IMR-90 (cell line): ENCODE data around the gene POLE4. TPM values are rescaled to one million over a fixed set of nuclear protein-coding genes. Genes with fewer than 3 reads are reported as not detected.

ENCODE experiments used
- ATAC-seq: fragments of 200-7000 bp; cut with Tn5 transposase; 2 replicates; pipeline ENCODE4 v1.9.1; 2020; ENCODE audit warnings: low read depth, mild to moderate bottlenecking, moderate library complexity
- BruUV-seq: library from RNA; stranded (reverse); fragments of 400-500 nt; replicated peaks from 2 replicates; lab custom pipeline; 2021; lab: Mats Ljungman, UMichigan
- CTCF ChIA-PET: fragments of 300-600 bp; formaldehyde crosslinking; extraction: SDS; loops from one replicate; lab custom pipeline; 2021; ENCODE audit warnings: antibody characterized with exemption; lab: Yijun Ruan, JAX
- POLR2A ChIA-PET: fragments of 300-600 bp; sonication (Branson Sonifier 250); formaldehyde crosslinking; loops from one replicate; lab custom pipeline; 2022; ENCODE audit warnings: antibody characterized with exemption; ENCODE audit not compliant: unreplicated experiment; lab: Charles Lee
- DNase-seq: peaks from one replicate; pipeline ENCODE4 v3.0.0; 2013
- H2AFZ ChIP-seq: replicated peaks from 2 replicates; pipeline ENCODE3; 2013; ENCODE audit warnings: low read length, mild to moderate bottlenecking; ENCODE audit not compliant: poor library complexity
- H2AK5ac ChIP-seq: 2 replicates; pipeline ENCODE4 v1.6.1; 2013; ENCODE audit warnings: low read depth, low read length, inconsistent platforms
- H2AK9ac ChIP-seq: replicated peaks from 2 replicates; pipeline ENCODE3; 2013; ENCODE audit warnings: mild to moderate bottlenecking, low read depth, low read length, moderate library complexity; ENCODE audit not compliant: poor library complexity
- H2BK120ac ChIP-seq: 2 replicates; pipeline ENCODE4 v1.6.1; 2013; ENCODE audit warnings: low read depth, low read length, inconsistent platforms
- H2BK15ac ChIP-seq: 3 replicates; pipeline ENCODE4 v1.6.1; 2013; ENCODE audit warnings: low read depth, low read length, inconsistent platforms
- H2BK20ac ChIP-seq: 2 replicates; pipeline ENCODE4 v1.6.1; 2013; ENCODE audit warnings: low read depth, mild to moderate bottlenecking, inconsistent platforms, low read length, moderate library complexity
- H2BK5ac ChIP-seq: 2 replicates; pipeline ENCODE4 v1.6.1; 2013; ENCODE audit warnings: mild to moderate bottlenecking, low read depth, low read length, inconsistent platforms; ENCODE audit not compliant: poor library complexity, severe bottlenecking
- H3K14ac ChIP-seq: replicated peaks from 2 replicates; pipeline ENCODE4 v1.6.1; 2013; ENCODE audit warnings: low read depth, low read length, inconsistent platforms
- H3K18ac ChIP-seq: 2 replicates; pipeline ENCODE4 v1.6.1; 2013; ENCODE audit warnings: low read depth, low read length, control low read depth
- H3K23ac ChIP-seq: 2 replicates; pipeline ENCODE4 v1.6.1; 2013; ENCODE audit warnings: low read depth, low read length, inconsistent platforms
- H3K27ac ChIP-seq: 2 replicates; pipeline ENCODE4 v1.5.1; 2013; ENCODE audit warnings: mild to moderate bottlenecking, control low read depth, low read length; ENCODE audit not compliant: insufficient read depth
- H3K27me3 ChIP-seq: 2 replicates; pipeline ENCODE4 v1.6.1; 2013; ENCODE audit warnings: low read length; ENCODE audit not compliant: control insufficient read depth, insufficient read depth
- H3K36me3 ChIP-seq: 2 replicates; pipeline ENCODE4 v1.6.1; 2013; ENCODE audit warnings: low read length, mixed read lengths; ENCODE audit not compliant: control insufficient read depth, insufficient read depth
- H3K4ac ChIP-seq: 2 replicates; pipeline ENCODE4 v1.6.1; 2013; ENCODE audit warnings: low read depth, low read length, inconsistent platforms
- H3K4me1 ChIP-seq: 2 replicates; pipeline ENCODE4 v1.6.1; 2013; ENCODE audit warnings: low read length, mixed read lengths; ENCODE audit not compliant: control insufficient read depth, insufficient read depth
- H3K4me2 ChIP-seq: 2 replicates; pipeline ENCODE4 v1.6.1; 2013; ENCODE audit warnings: low read depth, mild to moderate bottlenecking, control low read depth, low read length, moderate library complexity
- H3K4me3 ChIP-seq: 2 replicates; pipeline ENCODE4 v1.5.1; 2013; ENCODE audit warnings: low read depth, mild to moderate bottlenecking, control low read depth, low read length, moderate library complexity; ENCODE audit not compliant: insufficient read depth
- H3K56ac ChIP-seq: 2 replicates; pipeline ENCODE4 v1.6.1; 2013; ENCODE audit warnings: low read length, inconsistent platforms; ENCODE audit not compliant: insufficient read depth; ENCODE audit errors: extremely low read depth
- H3K79me1 ChIP-seq, 2 experiments: 2 replicates each; pipeline ENCODE4 v1.6.1; 2013; ENCODE audit warnings: low read length in 2 of 2, inconsistent platforms in 1 of 2, low read depth in 1 of 2
- H3K9ac ChIP-seq: 2 replicates; pipeline ENCODE4 v1.6.1; 2013; ENCODE audit warnings: low read depth, low read length, control low read depth
- H3K9me1 ChIP-seq: 2 replicates; pipeline ENCODE4 v1.6.1; 2013; ENCODE audit warnings: low read length, inconsistent platforms; ENCODE audit not compliant: insufficient read depth
- H3K9me3 ChIP-seq: 2 replicates; pipeline ENCODE4 v1.6.1; 2013; ENCODE audit warnings: low read length; ENCODE audit not compliant: control insufficient read depth, insufficient read depth
- H4K20me1 ChIP-seq: 2 replicates; pipeline ENCODE4 v1.6.1; 2013; ENCODE audit warnings: low read length, inconsistent platforms; ENCODE audit not compliant: insufficient read depth
- H4K5ac ChIP-seq: 2 replicates; pipeline ENCODE4 v1.6.1; 2013; ENCODE audit warnings: mild to moderate bottlenecking, low read depth, low read length, control low read depth
- H4K8ac ChIP-seq, 2 experiments: 2 replicates each; pipeline ENCODE4 v1.6.1; 2013; ENCODE audit warnings: low read depth in 2 of 2, low read length in 2 of 2, control low read depth in 1 of 2, inconsistent platforms in 1 of 2
- H4K91ac ChIP-seq: 2 replicates; pipeline ENCODE4 v1.6.1; 2013; ENCODE audit warnings: low read depth, low read length, inconsistent platforms; ENCODE audit not compliant: insufficient read depth
- BHLHE40 ChIP-seq: fragments of 150-350 bp; IDR thresholded peaks from 2 replicates; pipeline ENCODE4 v1.6.1; 2016; ENCODE audit warnings: mild to moderate bottlenecking, low read depth, low read length
- CEBPB ChIP-seq: IDR thresholded peaks from 2 replicates; pipeline ENCODE4 v1.6.1; 2012; ENCODE audit warnings: low read depth, low read length, improper control_type of control experiment
- CHD1 ChIP-seq: IDR thresholded peaks from 2 replicates; pipeline ENCODE4 v1.6.1; 2012; ENCODE audit warnings: low read depth, low read length, improper control_type of control experiment
- CTCF ChIP-seq: conservative IDR thresholded peaks from 2 replicates; pipeline ENCODE4 v1.5.1; 2012; ENCODE audit warnings: mild to moderate bottlenecking, low read depth, low read length, improper control_type of control experiment
- ELK1 ChIP-seq: fragments of 150-350 bp; IDR thresholded peaks from 2 replicates; pipeline ENCODE4 v1.6.1; 2016; ENCODE audit warnings: low read depth, mild to moderate bottlenecking, low read length, moderate library complexity, borderline replicate concordance
- FOS ChIP-seq: fragments of 150-350 bp; IDR thresholded peaks from 2 replicates; pipeline ENCODE4 v1.6.1; 2016; ENCODE audit warnings: low read depth, low read length
- MAFK ChIP-seq: IDR thresholded peaks from 2 replicates; pipeline ENCODE4 v1.6.1; 2012; ENCODE audit warnings: low read depth, low read length, improper control_type of control experiment
- MAZ ChIP-seq: IDR thresholded peaks from 2 replicates; pipeline ENCODE4 v1.6.1; 2012; ENCODE audit warnings: low read depth, mild to moderate bottlenecking, low read length, improper control_type of control experiment, moderate library complexity, borderline replicate concordance
- MXI1 ChIP-seq: IDR thresholded peaks from 2 replicates; pipeline ENCODE4 v1.6.1; 2012; ENCODE audit warnings: low read depth, mild to moderate bottlenecking, low read length, moderate library complexity, borderline replicate concordance
- NFE2L2 ChIP-seq: fragments of 150-350 bp; IDR thresholded peaks from 2 replicates; pipeline ENCODE4 v1.6.1; 2016; ENCODE audit warnings: low read depth, mild to moderate bottlenecking, low read length
- POLR2A ChIP-seq: IDR thresholded peaks from 2 replicates; pipeline ENCODE4 v1.6.1; 2012; ENCODE audit warnings: mild to moderate bottlenecking, low read depth, low read length
- RAD21 ChIP-seq: IDR thresholded peaks from 2 replicates; pipeline ENCODE4 v1.6.1; 2012; ENCODE audit warnings: low read length, improper control_type of control experiment
- RCOR1 ChIP-seq: IDR thresholded peaks from 2 replicates; pipeline ENCODE4 v1.6.1; 2012; ENCODE audit warnings: mild to moderate bottlenecking, low read length, improper control_type of control experiment; ENCODE audit not compliant: insufficient replicate concordance
- RFX5 ChIP-seq: IDR thresholded peaks from 2 replicates; pipeline ENCODE4 v1.8.0; 2012; ENCODE audit warnings: low read depth, mild to moderate bottlenecking, low read length, moderate library complexity
- SMC3 ChIP-seq: fragments of 150-350 bp; IDR thresholded peaks from 2 replicates; pipeline ENCODE4 v1.6.1; 2016; ENCODE audit warnings: low read depth, mild to moderate bottlenecking, antibody characterized with exemption, low read length, moderate library complexity
- USF2 ChIP-seq: fragments of 150-350 bp; IDR thresholded peaks from 2 replicates; pipeline ENCODE4 v1.6.1; 2017; ENCODE audit warnings: mild to moderate bottlenecking, antibody characterized with exemption, low read length, low read depth
- WGBS, 2 experiments: methylation state at CpG; one replicate each; pipeline versions ENCODE4 v1.1.5 to v1.1.7; 2013; ENCODE audit warnings: missing lambda C conversion rate in 2 of 2; ENCODE audit not compliant: insufficient read length in 1 of 2; ENCODE audit errors: extremely low coverage in 2 of 2; 5-methylcytosine and 5-hydroxymethylcytosine counted together
- dilution Hi-C: fragments of 300-500 bp; cut with HindIII; formaldehyde crosslinking; loops from one replicate; pipeline ENCODE4 v1.14.3; 2018; ENCODE audit warnings: low sequenced_read_pairs; ENCODE audit not compliant: unreplicated experiment
- in situ Hi-C: fragments of 300-500 bp; cut with MboI; formaldehyde crosslinking; loops from 3 replicates; pipeline ENCODE4 v1.14.3; 2019; ENCODE audit warnings: low sequenced_read_pairs, inconsistent platforms, mixed read lengths
- intact Hi-C: fragments of 100-400 bp; cut with micrococcal nuclease; formaldehyde crosslinking; loops from 2 replicates; pipeline ENCODE4 v1.10.0; 2022
- polyA plus RNA-seq, 3 experiments: library from polyadenylated mRNA; depleted of rRNA; stranded (reverse); fragments of >200 nt; gene quantifications; 2 replicates each; pipeline ENCODE4 v1.2.3, GENCODE V29; 2012; ENCODE audit warnings: low replicate concordance in 1 of 3
- total RNA-seq: library from RNA; depleted of rRNA; stranded (reverse); fragments of >200 nt; gene quantifications from 2 replicates; pipeline ENCODE4 v1.2.3, GENCODE V29; 2012

Gene POLE4
- total and polyA plus RNA-seq, 2 of the 4 experiments (the other 2 are of a cell fraction) = 9.0 to 23.9 TPM

GRCh38 chr2:74915743-74916142 is 42.7 kb upstream of the POLE4 start:
- Histone ChIP-seq H4K8ac (peak overlapping the region in 1 of 2 experiments; percentile 35; a peak in 2 of 4 replicates), H3K36me3 (no peaks in the 10 kb centered on the region), H3K4me1 (peaks cover 15% of the 10 kb centered on the region), H3K56ac (no peak overlapping the region), H3K9me3 (no peaks in the 10 kb centered on the region), H2BK120ac (peak overlapping the region; percentile 74), H3K4me3 (no peak overlapping the region), H3K27ac (no peak overlapping the region), H4K5ac (no peak overlapping the region), H3K14ac (peak overlapping the region; percentile 57), H2AK5ac (peak overlapping the region; percentile 78; the same call in 1 of the 2 replicates), H3K27me3 (no peaks in the 10 kb centered on the region), H3K79me1 (peaks cover 0 to 7% of the 10 kb centered on the region in 2 experiments; a peak in 1 of 4 replicates), H4K20me1 (no peaks in the 10 kb centered on the region), H4K91ac (peak overlapping the region; percentile 24; the same call in 1 of the 2 replicates), H3K9me1 (peaks cover 21% of the 10 kb centered on the region), H3K4me2 (no peak overlapping the region), H3K9ac (no peak overlapping the region), H3K4ac (peak overlapping the region; percentile 11), H2BK15ac (peak overlapping the region; percentile 85; the same call in 2 of the 3 replicates), H2AK9ac (peak overlapping the region; percentile 53), H2BK5ac (no peak overlapping the region), H3K23ac (peak overlapping the region; percentile 33; the same call in 1 of the 2 replicates), H2BK20ac (peak overlapping the region; percentile 86), H2AFZ (peak overlapping the region; percentile 55), H3K18ac (peak overlapping the region; percentile 17; the same call in 1 of the 2 replicates)
- ChIA-PET CTCF (no interaction called here), POLR2A (no interaction called here)
- WGBS, 2 experiments = no CpG with 5 or more reads among the region's 4 CpGs
- intact Hi-C loops (loop anchor here (5.0 kb wide), 1 partner anchor 692 kb away; no protein-coding TSS in a partner anchor), dilution Hi-C loops (no loop called here), in situ Hi-C loops (loop anchor here (10.0 to 25.0 kb wide), 2 partner anchors 489 to 697 kb away; no protein-coding TSS in a partner anchor)
- TF ChIP-seq ELK1 (no peak), MAFK (no peak), NFE2L2 (no peak), BHLHE40 (no peak), CEBPB (no peak), RCOR1 (no peak), MAZ (no peak), RAD21 (no peak), FOS (no peak), CTCF (no peak), USF2 (no peak), MXI1 (no peak), POLR2A (no peak), SMC3 (no peak), RFX5 (no peak), CHD1 (no peak)
- DNase-seq = peak; percentile 70
- ATAC-seq = peak; percentile 10; the same call in 1 of the 2 replicates
- no TSS peak for BruUV-seq
